ENCODE measurements around the gene HCST.
"Not testable (repeated sequence)": the region's sequence is repeated elsewhere in the genome, so short reads cannot be mapped to it uniquely, and the experiment has no call there.

DNA sequence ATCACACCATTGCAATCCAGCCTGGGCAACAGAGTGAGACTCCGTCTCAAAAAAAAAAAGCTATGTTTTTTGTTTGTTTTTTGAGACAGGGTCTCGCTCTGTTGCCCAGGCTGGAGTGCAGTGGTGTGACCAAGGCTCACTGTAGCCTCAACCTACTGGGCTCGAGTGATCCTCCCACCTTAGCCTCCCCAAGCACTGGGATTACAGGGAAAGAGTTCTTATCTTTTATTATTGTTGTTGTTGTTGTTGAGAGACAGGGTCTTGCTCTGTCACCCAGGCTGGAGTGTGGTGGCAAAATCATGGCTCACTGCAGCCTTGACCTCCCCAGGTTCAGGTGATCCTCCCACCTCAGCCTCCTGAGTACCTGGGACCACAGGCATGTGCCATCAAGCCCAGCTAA is 10.5 kb upstream of the HCST start:
- TF ChIP-seq, protein P1, sequence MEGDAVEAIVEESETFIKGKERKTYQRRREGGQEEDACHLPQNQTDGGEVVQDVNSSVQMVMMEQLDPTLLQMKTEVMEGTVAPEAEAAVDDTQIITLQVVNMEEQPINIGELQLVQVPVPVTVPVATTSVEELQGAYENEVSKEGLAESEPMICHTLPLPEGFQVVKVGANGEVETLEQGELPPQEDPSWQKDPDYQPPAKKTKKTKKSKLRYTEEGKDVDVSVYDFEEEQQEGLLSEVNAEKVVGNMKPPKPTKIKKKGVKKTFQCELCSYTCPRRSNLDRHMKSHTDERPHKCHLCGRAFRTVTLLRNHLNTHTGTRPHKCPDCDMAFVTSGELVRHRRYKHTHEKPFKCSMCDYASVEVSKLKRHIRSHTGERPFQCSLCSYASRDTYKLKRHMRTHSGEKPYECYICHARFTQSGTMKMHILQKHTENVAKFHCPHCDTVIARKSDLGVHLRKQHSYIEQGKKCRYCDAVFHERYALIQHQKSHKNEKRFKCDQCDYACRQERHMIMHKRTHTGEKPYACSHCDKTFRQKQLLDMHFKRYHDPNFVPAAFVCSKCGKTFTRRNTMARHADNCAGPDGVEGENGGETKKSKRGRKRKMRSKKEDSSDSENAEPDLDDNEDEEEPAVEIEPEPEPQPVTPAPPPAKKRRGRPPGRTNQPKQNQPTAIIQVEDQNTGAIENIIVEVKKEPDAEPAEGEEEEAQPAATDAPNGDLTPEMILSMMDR (IDR thresholded peaks at IDR 0.05) = not testable (repeated sequence)
- not testable (repeated sequence) for TF ChIP-seq POLR2A, POLR2AphosphoS5 (IDR thresholded peaks at IDR 0.05)
